ENCODE results near the gene ACAP1.

GRCh38 chr17:7369825-7370224 lies 33.5 kb downstream of the ACAP1 start:
- no peak for TF ChIP-seq CTCF (IDR thresholded peaks at IDR 0.05; ENCODE audit: poor library complexity)
- TF ChIP-seq EZH2phosphoT487 (IDR thresholded peaks at IDR 0.05; ENCODE audit: low read depth, severe bottlenecking, unreplicated experiment), result no peak
- no peak for TF ChIP-seq EZH2 (IDR thresholded peaks at IDR 0.05; ENCODE audit: borderline replicate concordance)
